Retinal pigment epithelial cell (primary cell): ENCODE results near the gene MADD.
A peak's percentile ranks its signal among the peaks of the same experiment; 100 is the strongest.

Experiments used
- DNase-seq: peaks from one replicate; pipeline ENCODE4 v3.0.0-alpha.2; 2010; ENCODE audit warnings: low read depth
- H3K4me3 ChIP-seq: 2 replicates; pipeline ENCODE4 v1.5.1; 2011; ENCODE audit warnings: mild to moderate bottlenecking, low read length, control low read depth, moderate library complexity
- TF ChIP-seq, protein P1 (sequence below): conservative IDR thresholded peaks from 2 replicates; pipeline ENCODE4 v1.5.1; 2011; ENCODE audit warnings: low read depth, low read length, control low read depth, inconsistent platforms

MADD gene

DNA sequence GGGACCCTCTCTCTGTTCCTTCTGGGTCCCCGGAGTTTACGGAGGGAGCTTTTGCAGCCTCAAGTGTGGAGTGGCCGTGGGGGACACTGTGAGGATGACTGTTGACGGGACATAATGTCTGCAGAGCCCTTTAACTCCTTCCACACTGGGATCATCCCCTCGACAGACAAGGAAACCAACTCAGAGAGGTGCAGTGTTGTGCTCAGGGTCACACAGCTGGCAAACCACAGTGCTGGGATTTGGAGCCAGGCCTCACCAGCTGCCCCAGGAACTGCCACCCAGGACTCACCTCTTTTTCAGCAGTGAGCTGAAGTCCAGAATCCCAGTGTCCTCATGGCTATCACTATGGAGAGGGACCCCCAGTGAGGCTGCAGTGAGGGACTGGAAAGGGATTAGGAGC is 77.2 kb downstream of the MADD start:
- H3K4me3 ChIP-seq, result no peak overlapping the region
- no peak for DNase-seq
- TF ChIP-seq, protein P1, sequence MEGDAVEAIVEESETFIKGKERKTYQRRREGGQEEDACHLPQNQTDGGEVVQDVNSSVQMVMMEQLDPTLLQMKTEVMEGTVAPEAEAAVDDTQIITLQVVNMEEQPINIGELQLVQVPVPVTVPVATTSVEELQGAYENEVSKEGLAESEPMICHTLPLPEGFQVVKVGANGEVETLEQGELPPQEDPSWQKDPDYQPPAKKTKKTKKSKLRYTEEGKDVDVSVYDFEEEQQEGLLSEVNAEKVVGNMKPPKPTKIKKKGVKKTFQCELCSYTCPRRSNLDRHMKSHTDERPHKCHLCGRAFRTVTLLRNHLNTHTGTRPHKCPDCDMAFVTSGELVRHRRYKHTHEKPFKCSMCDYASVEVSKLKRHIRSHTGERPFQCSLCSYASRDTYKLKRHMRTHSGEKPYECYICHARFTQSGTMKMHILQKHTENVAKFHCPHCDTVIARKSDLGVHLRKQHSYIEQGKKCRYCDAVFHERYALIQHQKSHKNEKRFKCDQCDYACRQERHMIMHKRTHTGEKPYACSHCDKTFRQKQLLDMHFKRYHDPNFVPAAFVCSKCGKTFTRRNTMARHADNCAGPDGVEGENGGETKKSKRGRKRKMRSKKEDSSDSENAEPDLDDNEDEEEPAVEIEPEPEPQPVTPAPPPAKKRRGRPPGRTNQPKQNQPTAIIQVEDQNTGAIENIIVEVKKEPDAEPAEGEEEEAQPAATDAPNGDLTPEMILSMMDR, result no peak

DNA sequence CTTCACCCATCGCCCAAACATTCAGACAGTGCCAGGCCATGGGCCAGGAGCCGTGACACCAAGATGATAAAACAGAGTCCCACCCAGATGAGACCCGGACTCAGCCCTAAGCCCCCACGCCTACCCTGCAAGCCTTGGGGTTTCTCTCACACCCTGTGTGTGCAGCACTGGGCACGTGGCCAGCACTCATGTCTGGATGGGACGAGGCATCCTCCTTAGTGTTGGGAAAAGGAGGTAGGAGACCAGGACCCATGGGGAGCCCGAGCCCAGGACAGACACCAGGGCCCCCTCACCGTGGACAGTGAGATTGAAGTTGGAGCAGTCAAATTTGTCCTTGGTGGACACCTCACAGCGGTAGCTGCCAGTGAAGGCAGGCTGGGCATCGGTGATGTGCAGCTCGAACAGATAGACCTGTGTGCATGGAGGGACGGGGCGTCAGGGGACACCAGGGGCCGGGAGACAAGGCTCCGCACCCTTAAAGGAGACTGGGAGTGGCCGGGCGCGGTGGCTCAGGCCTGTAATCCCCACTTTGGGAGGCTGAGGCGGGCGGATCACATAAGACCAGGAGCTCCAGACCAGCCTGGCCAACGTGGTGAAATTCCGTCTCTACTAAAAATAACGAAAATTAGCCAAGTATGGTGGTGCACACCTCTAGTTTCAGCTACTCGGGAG is 78.3 kb downstream of the MADD start:
- no peak for DNase-seq
- no peak overlapping the region for H3K4me3 ChIP-seq
- TF ChIP-seq, protein P1, result no peak

DNA sequence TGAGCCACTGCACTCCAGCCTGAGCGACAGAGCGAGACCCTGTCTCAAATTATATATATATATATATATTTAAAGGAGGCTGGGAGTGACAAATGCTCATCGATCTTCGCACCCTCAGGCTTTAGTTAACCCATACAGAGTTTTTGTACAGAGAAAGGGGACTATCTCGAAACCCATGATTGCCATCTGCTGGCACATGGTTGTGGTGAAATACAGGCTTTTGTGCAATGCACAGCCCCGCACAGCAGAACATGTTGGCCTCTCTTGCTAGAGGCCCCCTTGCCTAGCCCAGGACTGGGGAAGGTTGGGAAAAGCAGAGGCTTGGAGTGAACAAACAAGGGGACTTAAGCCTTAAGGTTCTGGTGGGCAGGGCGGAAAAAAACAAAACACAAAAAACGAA is 78.9 kb downstream of the MADD start:
- H3K4me3 ChIP-seq, result no peak overlapping the region
- DNase-seq, result no peak
- TF ChIP-seq, protein P1, result peak; percentile 36

DNA sequence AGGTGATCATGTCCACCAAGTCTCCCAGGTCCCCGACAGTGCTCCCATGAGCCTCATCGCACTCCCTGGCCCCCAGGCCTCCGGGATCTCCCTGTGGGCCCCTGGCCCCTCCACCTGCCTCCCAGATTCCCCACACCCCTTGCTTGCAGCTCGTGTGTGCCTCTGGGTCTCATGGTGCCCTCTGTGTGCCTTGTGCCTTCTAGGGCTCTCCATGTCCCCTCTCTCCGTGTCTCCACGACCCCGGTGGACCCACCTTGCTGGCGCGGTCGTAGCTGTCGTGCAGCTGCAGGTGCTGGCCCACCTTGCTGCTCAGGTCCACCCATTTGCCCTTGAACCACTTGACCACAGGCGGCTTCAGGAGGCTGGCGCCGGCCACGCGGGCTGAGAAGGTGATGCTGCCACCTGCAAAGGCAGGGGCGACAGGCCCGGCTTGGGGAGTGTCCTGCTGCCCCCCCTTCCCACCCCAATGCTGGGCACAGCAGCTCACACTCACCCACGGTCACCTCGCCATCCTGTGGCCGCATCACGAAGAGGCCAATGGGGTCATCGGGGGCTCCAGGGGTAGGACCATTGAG is 79.7 kb downstream of the MADD start:
- H3K4me3 ChIP-seq, result no peak overlapping the region
- DNase-seq, result no peak
- TF ChIP-seq, protein P1, result no peak

DNA sequence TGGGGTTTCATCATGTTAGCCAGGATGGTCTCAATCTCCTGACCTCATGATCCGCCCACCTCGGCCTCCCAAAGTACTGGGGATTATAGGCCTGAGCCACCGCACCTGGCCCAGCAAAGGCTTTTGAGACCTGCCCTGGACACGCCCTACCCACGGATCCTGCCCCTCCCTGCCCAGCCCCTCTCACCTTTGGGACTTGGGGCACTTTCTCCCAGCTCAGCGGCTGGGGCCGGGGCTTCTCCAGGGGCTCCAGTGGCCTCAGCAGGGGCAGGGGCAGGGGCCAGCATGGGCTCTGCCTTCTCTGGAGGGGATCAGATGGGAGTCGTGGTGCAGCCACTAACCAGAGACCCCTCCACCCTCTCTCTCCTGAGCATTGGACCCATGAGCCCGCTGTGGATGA is 80.4 kb downstream of the MADD start:
- no peak for DNase-seq
- TF ChIP-seq, protein P1, result no peak
- no peak overlapping the region for H3K4me3 ChIP-seq

DNA sequence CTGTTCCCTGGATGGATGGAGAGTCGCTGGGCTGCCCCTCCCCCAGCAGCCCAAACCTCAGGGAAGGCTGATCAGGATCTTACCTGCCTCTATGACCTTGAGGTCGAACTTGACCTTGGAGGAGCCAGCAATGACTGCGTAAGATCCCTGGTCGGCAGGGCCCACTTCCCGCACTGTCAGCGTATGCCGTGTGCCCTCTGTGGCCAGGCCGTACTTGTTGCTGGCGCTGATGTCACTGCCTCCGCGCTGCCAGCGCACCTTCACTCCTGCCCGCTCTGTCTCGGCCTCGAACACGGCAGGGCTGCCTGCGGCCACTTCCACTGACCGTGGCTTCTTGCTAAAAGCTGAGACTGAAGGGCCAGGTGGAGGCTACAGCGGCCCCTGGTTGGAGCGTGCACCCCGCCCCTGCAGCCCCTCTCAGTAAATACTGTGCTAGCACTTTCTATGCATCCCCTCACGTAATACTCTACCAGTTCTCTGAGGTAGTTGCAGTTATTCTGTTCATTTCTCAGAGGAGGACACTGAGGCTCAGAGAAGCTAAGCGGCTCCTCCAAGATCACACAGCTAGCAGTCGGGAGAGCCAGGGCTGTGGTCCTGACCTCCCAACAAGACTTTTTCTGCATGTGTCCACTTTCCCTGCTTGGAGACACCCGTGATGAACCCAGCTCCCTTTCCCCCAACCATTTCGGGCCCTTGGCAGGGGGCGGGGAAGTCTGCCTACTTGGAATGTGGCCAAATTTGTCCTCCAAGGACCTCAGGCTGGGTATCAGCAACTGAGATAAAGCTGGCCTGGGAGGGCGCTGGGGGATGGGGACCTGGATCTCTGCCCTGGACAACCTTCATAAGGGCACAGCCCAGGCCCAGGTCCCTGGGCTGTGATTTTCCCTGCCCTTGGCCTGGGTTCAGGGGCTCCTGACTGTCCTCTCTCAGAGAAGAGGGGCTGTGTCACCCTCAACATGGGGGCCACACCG is 81.5 kb downstream of the MADD start:
- TF ChIP-seq, protein P1, result no peak
- no peak overlapping the region for H3K4me3 ChIP-seq
- DNase-seq, result no peak
